Measurements from ENCODE around the gene SLC9B1.

Gene SLC9B1, protein sequence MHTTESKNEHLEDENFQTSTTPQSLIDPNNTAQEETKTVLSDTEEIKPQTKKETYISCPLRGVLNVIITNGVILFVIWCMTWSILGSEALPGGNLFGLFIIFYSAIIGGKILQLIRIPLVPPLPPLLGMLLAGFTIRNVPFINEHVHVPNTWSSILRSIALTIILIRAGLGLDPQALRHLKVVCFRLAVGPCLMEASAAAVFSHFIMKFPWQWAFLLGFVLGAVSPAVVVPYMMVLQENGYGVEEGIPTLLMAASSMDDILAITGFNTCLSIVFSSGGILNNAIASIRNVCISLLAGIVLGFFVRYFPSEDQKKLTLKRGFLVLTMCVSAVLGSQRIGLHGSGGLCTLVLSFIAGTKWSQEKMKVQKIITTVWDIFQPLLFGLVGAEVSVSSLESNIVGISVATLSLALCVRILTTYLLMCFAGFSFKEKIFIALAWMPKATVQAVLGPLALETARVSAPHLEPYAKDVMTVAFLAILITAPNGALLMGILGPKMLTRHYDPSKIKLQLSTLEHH

GRCh38 chr4:103019308-103020124, at the start of gene SLC9B1:
Gene SLC9B1 (minus strand): TSS chr4:103019705. CDS start chr4:102991711, 27,994 bp downstream.
- peak; percentile 80 to 96 (median 90) for DNase-seq
- intact Hi-C loops (cut with DNase I) = loop anchor here (10.0 kb wide), 1 partner anchor 575 kb away; no protein-coding TSS in a partner anchor

DNA sequence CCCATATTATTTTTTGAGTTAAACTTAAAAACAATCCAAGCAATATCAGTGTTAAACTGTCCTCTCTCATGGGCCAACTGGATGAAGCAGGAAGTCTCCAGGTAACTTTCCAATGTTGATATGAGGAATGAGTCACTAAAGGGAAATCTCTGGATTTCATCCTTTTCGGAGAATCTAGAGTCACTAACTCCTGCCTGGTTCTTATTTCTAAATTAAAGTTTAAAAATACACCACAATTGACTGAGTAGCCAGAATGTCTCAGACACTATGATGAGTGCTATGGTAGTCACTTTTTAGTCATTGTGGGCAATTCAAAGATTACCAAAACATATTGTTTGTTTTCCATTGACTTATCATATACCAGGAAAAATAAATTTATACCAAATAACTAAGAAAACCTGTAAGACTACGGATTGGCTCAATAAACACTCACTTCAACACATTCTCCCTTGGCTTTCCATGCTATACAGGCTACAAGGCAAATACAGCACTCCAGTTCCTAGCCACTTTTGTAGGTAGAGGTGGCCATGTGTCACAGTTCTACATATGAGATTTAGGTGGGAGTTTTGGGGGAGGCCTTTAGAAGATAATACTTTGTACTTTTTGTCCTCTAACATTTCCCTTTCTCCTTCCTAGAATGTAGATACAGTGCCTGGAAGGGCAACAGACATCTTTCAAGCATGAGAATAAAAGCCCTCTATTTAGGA, 48.5 kb upstream of the SLC9B1 start:
- DNase-seq = no peak
- intact Hi-C loops (cut with DNase I) = no loop called here

DNA sequence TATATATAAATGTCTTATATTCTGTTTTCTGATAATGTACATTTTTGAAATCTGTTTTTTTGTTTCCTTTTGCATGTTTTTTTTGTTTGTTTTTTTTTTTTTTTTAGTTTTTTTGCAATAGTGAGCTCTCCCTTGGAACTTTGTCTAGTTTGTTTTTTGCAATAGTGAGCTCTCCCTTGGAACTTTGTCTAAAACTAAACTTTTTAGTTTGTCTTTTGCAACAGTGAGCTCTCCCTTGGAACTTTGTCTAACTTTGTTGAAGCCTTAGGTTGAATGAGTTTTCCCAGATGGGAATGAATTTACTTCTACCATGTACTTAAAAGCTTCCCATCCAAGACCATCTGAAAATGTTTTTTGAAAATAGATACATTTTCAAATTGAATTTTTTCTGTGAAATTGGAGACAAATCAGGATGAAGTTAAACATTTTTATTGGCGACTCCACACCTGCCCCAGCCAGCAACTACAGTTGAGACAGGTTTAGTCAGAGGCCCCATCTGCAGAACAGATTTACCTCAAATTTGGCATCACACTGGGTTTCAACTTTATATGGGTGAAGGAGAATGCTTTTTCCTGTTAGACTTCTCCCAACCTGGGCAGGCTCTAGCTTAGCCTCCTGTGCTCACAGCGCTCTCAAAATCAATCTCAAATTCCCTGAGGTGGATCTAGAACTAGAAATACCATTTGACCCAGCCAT, 41.1 kb upstream of the SLC9B1 start:
- DNase-seq = no peak
- intact Hi-C loops (cut with DNase I) = no loop called here

DNA sequence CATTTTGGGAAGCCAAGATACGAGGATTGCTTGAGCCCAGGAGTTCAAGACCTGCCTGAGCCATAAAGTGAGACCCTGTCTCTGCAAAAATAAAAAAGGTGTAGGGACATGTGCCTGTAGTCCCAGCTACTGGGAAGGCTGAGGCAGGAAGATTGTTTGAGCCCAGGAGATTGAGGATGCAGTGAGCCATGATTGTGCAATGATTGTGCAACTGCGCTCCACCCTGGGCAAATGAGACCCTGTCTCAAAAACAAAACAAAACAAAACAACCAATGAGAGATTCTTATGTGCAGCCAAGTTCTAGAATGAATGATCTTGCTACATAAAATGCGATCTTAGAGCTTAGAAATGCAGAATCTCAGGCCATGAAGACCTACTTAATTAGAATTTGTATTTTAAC, 34.5 kb upstream of the SLC9B1 start:
- no peak for DNase-seq
- intact Hi-C loops (cut with DNase I) = no loop called here

DNA sequence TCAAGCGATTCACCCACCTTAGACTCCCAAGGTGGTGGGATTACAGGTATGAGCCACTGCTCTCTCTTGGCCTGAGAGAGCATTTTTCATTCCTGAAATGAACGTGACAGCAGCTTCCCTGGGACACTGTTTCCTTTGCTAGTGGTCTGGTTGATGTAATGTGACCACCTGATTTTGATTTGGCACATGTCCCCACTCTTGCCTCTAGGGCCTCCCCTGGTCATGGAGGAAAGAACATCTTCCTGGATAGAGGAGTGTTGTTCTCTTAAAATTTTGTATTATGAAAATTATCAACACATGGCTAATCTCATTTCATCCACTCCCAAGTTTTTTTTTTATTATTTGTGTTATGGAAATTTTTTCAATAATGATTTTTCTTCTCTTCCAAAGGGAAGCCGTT, 33.3 kb upstream of the SLC9B1 start:
- no peak for DNase-seq
- intact Hi-C loops (cut with DNase I) = no loop called here

- intact Hi-C loops (cut with DNase I) = no loop called here
- no peak for DNase-seq
Measured at GRCh38 chr4:103052145-103052544, 32.6 kb upstream of the SLC9B1 start.

DNA sequence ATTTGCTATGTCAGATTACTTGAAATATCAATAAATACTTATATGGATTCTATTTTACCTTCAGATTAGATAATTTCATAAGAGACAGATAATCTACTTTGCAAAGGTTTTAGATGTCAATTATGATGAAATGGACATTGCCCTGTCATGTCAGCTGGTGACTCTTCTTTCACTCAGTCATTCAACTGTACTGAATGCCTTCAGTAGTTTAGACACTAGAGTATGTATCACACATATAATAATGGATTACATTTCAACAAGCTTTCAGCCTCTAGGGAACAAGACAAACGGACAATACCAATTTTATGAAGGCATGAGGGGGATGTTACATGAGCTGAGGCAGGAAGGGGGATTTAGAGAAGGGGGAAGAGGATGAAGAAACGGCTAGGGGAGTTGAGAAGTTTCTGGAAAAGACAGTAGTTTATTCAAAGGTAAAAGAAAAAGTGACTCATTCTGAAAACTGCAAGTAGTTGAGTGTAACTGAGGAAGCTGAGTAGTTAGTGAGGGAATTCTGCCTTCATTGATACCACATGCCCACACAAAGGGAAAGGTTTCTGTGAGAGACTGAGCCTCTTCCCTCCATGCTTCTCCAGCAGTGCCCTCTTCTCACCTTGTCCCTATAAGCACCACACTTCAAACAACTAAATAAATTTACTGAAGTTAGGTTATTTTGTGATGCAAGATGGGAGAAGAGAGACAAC, 31.4 kb upstream of the SLC9B1 start:
- intact Hi-C loops (cut with DNase I) = no loop called here
- no peak for DNase-seq

GRCh38 chr4:103046416-103047290, 27.1 kb upstream of the SLC9B1 start:
- peak in 23 of 42 donors; percentile 5 to 60 (median 24) for DNase-seq
- intact Hi-C loops (cut with DNase I) = loop anchor here (10.0 kb wide), 1 partner anchor 48 kb away; the partner anchor contains the start of gene BDH2

DNA sequence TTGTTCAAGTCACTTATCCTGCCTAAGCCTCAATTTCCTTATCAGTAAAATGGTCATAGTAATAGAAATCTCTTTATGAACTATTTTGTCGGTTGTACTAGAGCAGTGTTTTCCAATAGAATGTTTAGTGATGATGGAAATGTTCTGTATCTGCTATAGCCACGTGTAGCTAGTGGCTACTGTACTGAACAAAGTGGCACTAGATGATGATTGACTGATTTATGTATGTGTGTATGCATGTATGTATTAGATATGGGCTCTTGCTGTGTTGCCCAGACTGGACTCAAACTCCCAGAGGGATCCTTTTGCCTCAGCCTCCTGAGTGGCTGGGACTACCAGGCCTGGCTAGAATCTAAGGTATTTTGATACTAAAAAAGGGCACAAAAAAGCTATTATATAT, 24.7 kb upstream of the SLC9B1 start:
- DNase-seq = no peak
- intact Hi-C loops (cut with DNase I) = loop anchor here (10.0 kb wide), 1 partner anchor 51 kb away; the partner anchor contains the start of gene BDH2

GRCh38 chr4:103036169-103036568, 16.7 kb upstream of the SLC9B1 start:
- no peak for DNase-seq
- intact Hi-C loops (cut with DNase I) = no loop called here

DNA sequence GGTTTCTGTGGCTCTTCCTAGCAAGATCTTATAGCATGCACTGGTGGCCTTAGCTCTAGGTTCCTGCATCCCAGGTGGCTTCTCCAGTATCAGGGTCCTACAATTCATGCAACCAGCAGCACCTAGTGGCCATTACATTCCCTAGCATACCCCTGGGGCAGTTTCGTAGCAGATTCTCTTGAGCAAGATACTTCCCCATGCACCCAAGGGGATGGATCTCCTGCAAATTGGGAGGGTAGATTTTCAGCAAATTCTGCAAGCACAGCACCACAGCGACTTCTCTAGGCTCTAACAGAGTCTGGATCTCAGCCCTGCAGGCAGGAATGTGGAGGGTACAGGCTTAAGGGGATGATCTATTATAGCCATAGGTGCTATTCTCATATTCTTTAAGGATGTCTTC, 13.1 kb upstream of the SLC9B1 start:
- intact Hi-C loops (cut with DNase I) = no loop called here
- DNase-seq = no peak

DNA sequence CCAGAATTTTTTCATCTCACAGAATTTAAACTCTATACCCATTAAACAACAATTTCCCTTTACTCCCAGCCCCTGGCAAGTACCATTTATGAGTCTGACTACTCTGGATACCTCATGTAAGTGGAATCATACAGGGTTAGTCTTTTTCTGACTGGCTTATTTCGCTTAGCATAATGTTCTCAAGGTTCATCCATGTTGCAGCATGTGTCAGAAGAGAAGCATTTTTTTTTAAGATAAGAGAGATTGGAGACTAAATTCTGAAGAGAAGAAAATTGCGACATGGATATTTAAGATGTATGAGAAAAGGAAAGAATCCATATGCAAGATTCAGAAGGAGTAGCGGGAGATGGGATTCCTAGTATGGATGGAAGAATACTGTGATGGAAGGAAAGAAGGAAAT, 11.3 kb upstream of the SLC9B1 start:
- intact Hi-C loops (cut with DNase I) = no loop called here
- no peak for DNase-seq

- DNase-seq = no peak
- intact Hi-C loops (cut with DNase I) = no loop called here
Measured at GRCh38 chr4:103029300-103029699, 9.8 kb upstream of the SLC9B1 start.

DNA sequence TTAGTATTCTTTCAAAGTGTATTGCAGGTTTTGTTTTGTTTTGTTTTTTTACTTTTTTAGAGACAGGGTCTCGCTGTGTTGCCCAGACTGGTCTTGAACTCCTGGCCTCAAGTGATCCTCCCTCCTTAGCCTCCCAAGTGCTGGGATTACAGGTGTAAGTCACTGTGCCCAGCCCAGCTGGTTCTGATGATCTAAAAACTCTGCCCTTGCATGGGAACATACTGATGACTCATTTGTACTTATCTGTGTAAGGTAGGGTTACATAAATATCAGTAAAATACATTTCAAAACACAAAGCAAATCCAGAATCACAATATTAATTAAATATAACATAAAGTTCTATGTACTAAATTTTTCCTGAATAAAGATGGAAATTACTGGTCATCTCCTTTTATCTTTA, 7.4 kb upstream of the SLC9B1 start:
- DNase-seq = peak in 3 of 42 donors; percentile 17 to 34 (median 19)
- intact Hi-C loops (cut with DNase I) = no loop called here

GRCh38 chr4:103024996-103025395, 5.5 kb upstream of the SLC9B1 start:
- intact Hi-C loops (cut with DNase I) = no loop called here
- no peak for DNase-seq

DNA sequence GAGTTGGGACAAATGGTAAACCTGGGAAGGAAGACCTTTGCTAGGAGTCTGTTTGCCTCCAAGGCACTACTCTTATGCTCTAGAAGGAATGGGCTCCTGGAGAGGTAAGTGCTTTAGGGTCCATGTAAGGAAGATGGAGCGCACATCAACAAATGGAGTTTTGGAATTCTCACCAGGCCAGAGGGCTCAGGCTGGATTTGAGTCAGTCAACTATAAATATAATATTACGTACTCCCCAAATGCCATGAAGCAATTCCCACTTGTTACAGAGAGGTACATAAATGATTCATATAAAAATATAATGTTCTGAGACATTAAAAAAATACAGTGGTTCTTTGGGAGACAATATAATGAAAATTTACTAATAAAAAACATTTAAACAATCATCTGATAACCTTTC, 1.6 kb upstream of the SLC9B1 start:
- no peak for DNase-seq
- intact Hi-C loops (cut with DNase I) = no loop called here
